Stomach (tissue), 4 donors: ENCODE results near the gene DSTYK.

Experiments used
- POLR2AphosphoS5 ChIP-seq, 3 donors: sonication (generic); formaldehyde crosslinking; IDR thresholded peaks; one replicate each; pipeline ENCODE4 v1.6.1; 2016; ENCODE audit warnings: antibody characterized with exemption in 3 of 3
- TF ChIP-seq, protein P1 (sequence below), 7 experiments: fragments of 450-650 bp in 4 of 7; fragments of 200-600 bp in 3 of 7; sonication (generic) in 3 of 7; IDR thresholded peaks; one replicate each; pipeline ENCODE4 v1.5.1; 2016 to 2019; ENCODE audit warnings: antibody characterized with exemption in 7 of 7, control low read depth in 2 of 7, mild to moderate bottlenecking in 1 of 7

DNA sequence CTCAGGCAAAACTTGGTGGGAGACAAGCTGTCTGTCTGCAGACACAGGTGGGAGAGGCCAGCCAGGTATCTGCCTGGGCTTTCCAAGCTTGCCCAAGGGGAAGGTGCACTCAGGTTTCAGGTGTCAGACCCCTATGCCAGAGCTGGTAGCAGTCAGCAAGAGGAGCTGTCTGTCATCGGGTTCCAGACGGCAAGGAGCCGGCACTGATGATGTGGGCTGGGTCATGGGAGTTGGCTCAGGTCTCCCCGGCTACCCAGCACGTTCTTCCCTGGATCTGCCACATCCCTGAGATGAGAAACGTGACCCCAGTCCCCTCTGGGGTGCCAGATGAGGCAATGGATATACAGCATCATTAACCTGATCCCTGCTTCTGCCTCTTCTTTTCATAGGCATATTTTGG is 39.2 kb upstream of the DSTYK start:
- TF ChIP-seq, protein P1, sequence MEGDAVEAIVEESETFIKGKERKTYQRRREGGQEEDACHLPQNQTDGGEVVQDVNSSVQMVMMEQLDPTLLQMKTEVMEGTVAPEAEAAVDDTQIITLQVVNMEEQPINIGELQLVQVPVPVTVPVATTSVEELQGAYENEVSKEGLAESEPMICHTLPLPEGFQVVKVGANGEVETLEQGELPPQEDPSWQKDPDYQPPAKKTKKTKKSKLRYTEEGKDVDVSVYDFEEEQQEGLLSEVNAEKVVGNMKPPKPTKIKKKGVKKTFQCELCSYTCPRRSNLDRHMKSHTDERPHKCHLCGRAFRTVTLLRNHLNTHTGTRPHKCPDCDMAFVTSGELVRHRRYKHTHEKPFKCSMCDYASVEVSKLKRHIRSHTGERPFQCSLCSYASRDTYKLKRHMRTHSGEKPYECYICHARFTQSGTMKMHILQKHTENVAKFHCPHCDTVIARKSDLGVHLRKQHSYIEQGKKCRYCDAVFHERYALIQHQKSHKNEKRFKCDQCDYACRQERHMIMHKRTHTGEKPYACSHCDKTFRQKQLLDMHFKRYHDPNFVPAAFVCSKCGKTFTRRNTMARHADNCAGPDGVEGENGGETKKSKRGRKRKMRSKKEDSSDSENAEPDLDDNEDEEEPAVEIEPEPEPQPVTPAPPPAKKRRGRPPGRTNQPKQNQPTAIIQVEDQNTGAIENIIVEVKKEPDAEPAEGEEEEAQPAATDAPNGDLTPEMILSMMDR (IDR thresholded peaks at IDR 0.05) = no peak
- no peak for TF ChIP-seq POLR2AphosphoS5 (IDR thresholded peaks at IDR 0.05)
